HG03159 (cell line): ENCODE results near the gene VTI1B.
A peak's percentile ranks its signal among the peaks of the same experiment; 100 is the strongest.
"Not testable (repeated sequence)": the region's sequence is repeated elsewhere in the genome, so short reads cannot be mapped to it uniquely, and the experiment has no call there.

Experiments
- ATAC-seq: cut with Tn5 transposase; IDR thresholded peaks from one replicate; pipeline ENCODE4 v1.9.1; 2021; ENCODE audit warnings: mild to moderate bottlenecking, moderate library complexity; ENCODE audit not compliant: unreplicated experiment

Gene VTI1B

GRCh38 chr14:67633451-67634147 is 40.8 kb downstream of the VTI1B start:
- ATAC-seq, result no peak

- ATAC-seq, result no peak
Observed at GRCh38 chr14:67630938-67631337, 43.5 kb downstream of the VTI1B start.

GRCh38 chr14:67630186-67630585 is 44.2 kb downstream of the VTI1B start:
- no peak for ATAC-seq

GRCh38 chr14:67627519-67627918 is 46.9 kb downstream of the VTI1B start:
- no peak for ATAC-seq

- not testable (repeated sequence) for ATAC-seq
Observed at GRCh38 chr14:67626131-67626530, 48.3 kb downstream of the VTI1B start.

GRCh38 chr14:67623114-67623513 is 51.3 kb downstream of the VTI1B start:
- ATAC-seq, result no peak

- no peak for ATAC-seq
Observed at GRCh38 chr14:67622675-67623074, 51.8 kb downstream of the VTI1B start.

GRCh38 chr14:67620217-67620785 is 54.1 kb downstream of the VTI1B start:
- ATAC-seq, result no peak

GRCh38 chr14:67619446-67620216 is 54.8 kb downstream of the VTI1B start, which contains the start of gene ARG2:
ARG2 (plus strand) TSS chr14:67619920; CDS start chr14:67619978, 58 bp downstream.
- peak; percentile 90 for ATAC-seq

- peak; percentile 51 for ATAC-seq
Observed at GRCh38 chr14:67618617-67619063, 55.8 kb downstream of the VTI1B start.

GRCh38 chr14:67610491-67610890 is 63.9 kb downstream of the VTI1B start:
- ATAC-seq, result no peak

GRCh38 chr14:67609642-67610310 is 64.7 kb downstream of the VTI1B start:
- no peak for ATAC-seq

- no peak for ATAC-seq
Observed at GRCh38 chr14:67607646-67608045, 66.8 kb downstream of the VTI1B start.

GRCh38 chr14:67602995-67603545 is 71.4 kb downstream of the VTI1B start:
- peak; percentile 67 for ATAC-seq

- no peak for ATAC-seq
Observed at GRCh38 chr14:67602076-67602475, 72.4 kb downstream of the VTI1B start.

- not testable (repeated sequence) for ATAC-seq
Observed at GRCh38 chr14:67600562-67600974, 73.9 kb downstream of the VTI1B start.

- peak; percentile 96 for ATAC-seq
Observed at GRCh38 chr14:67599698-67600561, 74.5 kb downstream of the VTI1B start, which contains the start of gene PIGH. PIGH (minus strand) TSS chr14:67600268; CDS start chr14:67600203, 65 bp downstream.
